HG03575 (cell line): ENCODE data around the gene ALOX5AP.

Experiments used
- ATAC-seq: cut with Tn5 transposase; IDR thresholded peaks from one replicate; pipeline ENCODE4 v1.9.1; 2021; ENCODE audit not compliant: unreplicated experiment, insufficient number of reproducible peaks, low FRiP score; ENCODE audit errors: extremely low read depth

ALOX5AP gene

GRCh38 chr13:30789166-30789862 is 54.0 kb downstream of the ALOX5AP start:
- ATAC-seq, result no peak

- no peak for ATAC-seq
These were observed 55.2 kb downstream of the ALOX5AP start for GRCh38 chr13:30790592-30790991.

GRCh38 chr13:30791354-30792001 is 56.1 kb downstream of the ALOX5AP start:
- ATAC-seq, result no peak

- no peak for ATAC-seq
These were observed 57.1 kb downstream of the ALOX5AP start for GRCh38 chr13:30792285-30793000.

- ATAC-seq, result no peak
These were observed 60.8 kb downstream of the ALOX5AP start for GRCh38 chr13:30796132-30796572.

- ATAC-seq, result no peak
These were observed 61.6 kb downstream of the ALOX5AP start for GRCh38 chr13:30796631-30797601.

GRCh38 chr13:30797847-30798535 is 62.6 kb downstream of the ALOX5AP start:
- no peak for ATAC-seq

GRCh38 chr13:30798776-30799355 is 63.5 kb downstream of the ALOX5AP start:
- ATAC-seq, result no peak

- ATAC-seq, result no peak
These were observed 64.0 kb downstream of the ALOX5AP start for GRCh38 chr13:30799356-30799824.

- ATAC-seq, result no peak
These were observed 64.8 kb downstream of the ALOX5AP start for GRCh38 chr13:30800107-30800506.

- no peak for ATAC-seq
These were observed 67.2 kb downstream of the ALOX5AP start for GRCh38 chr13:30802501-30802900.

- ATAC-seq, result no peak
These were observed 67.7 kb downstream of the ALOX5AP start for GRCh38 chr13:30802953-30803478.

GRCh38 chr13:30803749-30804148 is 68.4 kb downstream of the ALOX5AP start:
- ATAC-seq, result no peak

GRCh38 chr13:30804474-30804873 is 69.1 kb downstream of the ALOX5AP start:
- no peak for ATAC-seq

GRCh38 chr13:30805132-30805537 is 69.8 kb downstream of the ALOX5AP start:
- ATAC-seq, result no peak

- ATAC-seq, result no peak
These were observed 70.3 kb downstream of the ALOX5AP start for GRCh38 chr13:30805603-30806011.

- ATAC-seq, result no peak
These were observed 71.4 kb downstream of the ALOX5AP start for GRCh38 chr13:30806784-30807183.

- no peak for ATAC-seq
These were observed 72.0 kb downstream of the ALOX5AP start for GRCh38 chr13:30807392-30807791.
